Brain pericyte (primary cell): ENCODE results near the gene TYW3.
A peak's percentile ranks its signal among the peaks of the same experiment; 100 is the strongest.
"Not testable (repeated sequence)": the region's sequence is repeated elsewhere in the genome, so short reads cannot be mapped to it uniquely, and the experiment has no call there.

ENCODE experiments used
- DNase-seq: peaks from one replicate; pipeline ENCODE4 v3.0.0-alpha.2; 2012; ENCODE audit warnings: low read depth, low spot score

Gene TYW3

DNA sequence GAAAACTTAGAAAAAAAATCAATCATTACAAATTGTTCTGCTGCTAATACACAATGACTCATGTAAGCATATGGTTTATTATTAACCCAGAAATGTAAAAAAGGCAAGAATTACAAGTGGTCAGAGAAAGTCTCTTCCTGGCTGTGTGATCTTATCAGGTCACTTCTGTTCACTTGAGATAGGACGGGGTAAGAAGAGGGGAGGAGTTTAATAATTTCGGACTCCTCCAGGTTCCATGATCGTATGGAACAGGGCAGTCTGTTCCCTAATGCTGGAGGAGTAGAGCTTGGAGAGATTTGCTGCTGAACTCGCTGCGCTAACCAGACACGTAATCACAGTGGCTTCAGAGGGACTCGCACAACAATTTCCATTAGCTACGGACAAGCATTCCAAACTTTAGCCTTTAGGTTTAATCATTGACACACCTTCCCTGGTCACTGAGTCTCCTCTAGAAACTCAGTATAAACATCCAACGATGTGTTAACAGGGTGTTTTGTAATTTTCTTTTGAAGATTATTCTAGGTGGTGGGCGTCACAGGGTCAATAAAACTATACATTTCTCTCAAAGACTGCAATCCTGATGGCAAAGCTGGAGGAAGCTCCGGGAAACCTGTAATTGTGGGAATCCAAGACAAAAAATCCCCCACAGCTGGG is 1.4 kb upstream of the TYW3 start:
- no peak for DNase-seq

GRCh38 chr1:74732071-74732946 is 643 bp upstream of the TYW3 start:
- not testable (repeated sequence) for DNase-seq

DNA sequence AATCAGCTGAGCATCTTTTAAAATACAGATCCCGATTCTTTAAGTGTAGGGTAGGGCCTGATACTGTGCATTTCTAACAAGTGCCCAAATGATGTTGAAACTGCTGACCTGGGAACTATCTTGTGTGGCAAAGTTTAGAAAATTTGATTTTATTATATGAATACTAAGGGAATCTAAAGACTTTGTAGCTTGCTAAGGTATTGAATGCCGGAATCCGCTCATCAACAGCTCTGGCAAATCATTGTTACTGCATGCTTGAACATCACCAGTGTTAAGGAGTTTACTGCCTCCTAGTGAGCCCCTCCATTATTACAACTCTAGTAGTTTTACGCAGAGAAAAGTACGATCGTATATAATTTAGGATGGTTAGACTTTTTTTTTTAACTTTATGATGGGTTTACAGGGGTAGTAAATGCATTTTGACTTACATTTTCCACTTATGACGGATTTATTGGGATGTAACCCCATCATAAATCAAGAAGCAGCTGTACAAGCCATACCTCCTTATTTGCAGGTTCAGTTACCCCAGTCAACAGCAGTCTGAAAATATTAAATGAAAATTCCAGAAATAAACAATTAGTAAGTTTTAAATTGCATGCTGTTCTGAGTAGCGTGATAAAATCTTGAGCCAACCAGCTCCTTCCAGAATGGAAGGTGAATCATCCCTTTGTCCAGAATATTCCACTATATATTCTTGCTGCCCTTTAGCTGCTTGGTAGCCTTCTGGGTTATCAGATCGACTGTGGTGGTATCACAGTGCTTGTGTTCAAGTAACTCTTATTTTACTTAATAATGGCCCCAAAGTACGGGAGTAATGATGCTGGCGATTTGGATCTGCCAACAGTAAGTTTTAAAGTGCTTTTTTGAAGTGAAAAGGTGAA is 892 bp downstream of the TYW3 start:
- peak; percentile 15 for DNase-seq

- no peak for DNase-seq
These were observed 4.4 kb downstream of the TYW3 start for GRCh38 chr1:74737333-74737732.

DNA sequence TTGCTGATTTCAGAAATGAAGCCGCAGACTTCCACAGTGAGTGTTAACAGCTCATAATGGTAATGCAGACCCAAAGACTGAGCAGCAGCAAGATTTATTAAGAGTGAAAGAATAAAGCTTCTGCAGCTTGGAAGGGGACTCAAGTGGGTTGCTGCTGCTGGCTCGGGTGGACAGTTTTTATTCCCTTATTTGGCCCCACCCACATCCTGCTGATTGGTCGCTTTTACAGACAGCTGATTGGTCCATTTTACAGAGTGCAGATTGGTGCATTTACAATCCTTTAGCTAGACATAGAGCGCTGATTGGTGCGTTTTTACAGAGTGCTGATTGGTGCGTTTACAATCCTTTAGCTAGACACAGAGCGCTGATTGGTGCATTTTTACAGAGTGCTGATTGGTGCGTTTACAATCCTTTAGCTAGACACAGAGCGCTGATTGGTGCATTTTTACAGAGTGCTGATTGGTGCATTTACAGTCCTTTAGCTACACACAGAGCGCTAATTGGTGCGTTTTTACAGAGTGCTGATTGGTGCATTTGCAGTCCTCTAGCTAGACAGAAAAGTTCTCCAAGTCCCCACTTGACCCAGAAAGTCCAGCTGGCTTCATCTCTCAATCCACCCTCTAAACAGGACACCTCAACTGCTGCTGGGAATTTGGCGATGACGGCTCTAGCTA is 7.5 kb downstream of the TYW3 start:
- not testable (repeated sequence) for DNase-seq

DNA sequence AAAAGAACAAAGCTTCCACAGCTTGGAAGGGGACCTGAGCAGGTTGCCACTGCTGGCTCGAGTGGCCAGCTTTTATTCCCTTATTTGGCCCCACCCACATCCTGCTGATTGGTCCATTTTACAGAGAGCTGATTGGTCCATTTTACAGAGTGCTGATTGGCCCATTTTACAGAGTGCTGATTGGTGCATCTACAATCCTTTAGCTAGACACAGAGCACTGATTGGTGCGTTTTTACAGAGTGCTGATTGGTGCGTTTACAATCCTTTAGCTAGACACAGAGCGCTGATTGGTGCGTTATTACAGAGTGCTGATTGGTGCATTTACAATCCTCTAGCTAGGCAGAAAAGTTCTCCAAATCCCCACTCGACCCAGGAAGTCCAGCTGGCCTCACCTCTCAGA is 12.3 kb downstream of the TYW3 start:
- not testable (repeated sequence) for DNase-seq

DNA sequence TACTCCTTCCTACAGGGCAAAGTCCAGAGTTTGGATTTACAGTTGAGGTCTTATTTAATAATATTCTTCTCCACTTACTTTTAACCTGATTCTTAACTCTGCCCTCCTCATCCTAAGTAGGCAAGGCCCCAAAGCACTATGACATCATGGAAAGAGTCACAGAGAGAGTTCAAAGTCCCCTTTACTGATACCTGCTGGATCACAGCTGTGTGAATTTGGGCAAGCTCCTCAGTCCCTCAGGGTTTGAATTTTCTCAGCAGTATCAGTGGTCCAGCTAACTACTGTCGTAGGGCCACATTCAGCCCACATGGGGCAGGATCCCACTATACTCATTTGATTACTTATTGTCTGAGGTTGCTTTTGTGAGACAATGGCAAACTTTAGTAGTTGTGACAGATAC is 16.0 kb downstream of the TYW3 start:
- DNase-seq: no peak

- DNase-seq: no peak
These were observed 20.2 kb downstream of the TYW3 start for GRCh38 chr1:74753104-74753503.

- DNase-seq: no peak
These were observed 22.5 kb downstream of the TYW3 start for GRCh38 chr1:74755475-74755874.

DNA sequence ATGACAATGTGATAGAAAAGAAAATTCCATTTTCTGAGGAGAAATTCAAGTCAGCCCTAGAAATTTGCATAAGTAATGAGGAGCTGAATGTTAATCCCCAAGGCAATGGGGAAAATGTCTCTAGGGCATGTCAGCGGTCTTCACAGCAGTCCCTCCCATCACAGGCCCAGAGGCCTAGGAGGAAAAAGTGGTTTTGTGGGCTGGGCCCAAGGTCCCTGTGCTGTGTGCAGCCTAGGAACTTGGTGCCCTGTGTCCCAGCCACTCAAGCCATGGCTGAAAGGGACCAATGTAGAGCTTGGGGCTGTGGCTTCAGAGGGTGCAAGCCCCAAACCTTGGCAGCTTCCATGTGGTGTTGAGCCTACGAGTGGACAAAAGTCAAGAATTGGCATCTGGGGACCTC is 23.7 kb downstream of the TYW3 start:
- DNase-seq: not testable (repeated sequence)

GRCh38 chr1:74763807-74764206 is 30.9 kb downstream of the TYW3 start:
- no peak for DNase-seq

GRCh38 chr1:74766579-74766978 is 33.6 kb downstream of the TYW3 start:
- DNase-seq: no peak

- DNase-seq: no peak
These were observed 34.5 kb downstream of the TYW3 start for GRCh38 chr1:74767490-74767889.

DNA sequence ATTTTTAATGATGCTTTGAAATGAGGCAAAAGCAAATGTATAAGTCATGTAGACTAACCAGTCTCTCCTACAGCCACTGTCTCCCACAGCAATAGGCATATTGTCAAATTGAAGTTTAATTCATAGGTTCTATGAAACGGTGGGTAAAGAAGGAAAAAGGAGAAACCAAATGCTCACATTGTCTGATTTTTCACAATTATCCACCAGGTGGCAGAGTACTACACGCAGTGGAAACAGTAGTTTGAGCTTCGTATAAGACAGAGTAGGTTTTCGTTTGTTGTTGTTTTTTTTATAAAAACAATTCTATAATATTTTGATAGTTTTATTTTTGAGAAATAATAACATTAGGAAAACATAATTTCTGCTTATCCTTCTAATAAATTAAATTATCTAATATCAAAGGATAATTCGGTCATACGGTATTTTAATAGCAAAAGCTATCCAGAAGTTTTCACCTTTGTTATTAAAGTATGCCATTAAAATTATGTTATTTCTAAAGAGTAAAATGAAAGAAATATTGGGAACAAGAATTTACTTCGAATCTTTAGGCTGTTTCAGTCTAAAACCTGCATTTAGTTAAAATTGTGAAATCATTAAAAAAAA is 39.1 kb downstream of the TYW3 start:
- DNase-seq: peak; percentile 2

DNA sequence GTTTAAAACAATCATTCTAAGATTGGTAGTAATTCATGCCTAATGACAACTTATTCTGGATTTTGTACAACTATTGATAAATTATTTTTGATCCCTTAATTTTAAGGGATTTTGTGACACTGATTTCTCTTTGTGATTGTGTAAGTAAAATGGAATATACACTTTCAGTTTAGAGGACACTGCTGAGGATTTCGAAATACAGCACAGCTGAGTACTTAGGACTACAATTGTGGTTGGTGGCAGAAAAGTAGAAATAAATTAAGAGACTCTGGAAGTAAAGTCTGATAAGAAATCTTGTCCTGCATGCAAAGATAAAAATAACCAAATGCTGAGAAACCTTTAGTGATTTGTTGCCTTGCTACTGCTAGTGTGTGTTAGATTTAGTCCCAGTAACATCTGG is 40.0 kb downstream of the TYW3 start:
- DNase-seq: no peak

GRCh38 chr1:74773582-74773981 is 40.6 kb downstream of the TYW3 start:
- no peak for DNase-seq

DNA sequence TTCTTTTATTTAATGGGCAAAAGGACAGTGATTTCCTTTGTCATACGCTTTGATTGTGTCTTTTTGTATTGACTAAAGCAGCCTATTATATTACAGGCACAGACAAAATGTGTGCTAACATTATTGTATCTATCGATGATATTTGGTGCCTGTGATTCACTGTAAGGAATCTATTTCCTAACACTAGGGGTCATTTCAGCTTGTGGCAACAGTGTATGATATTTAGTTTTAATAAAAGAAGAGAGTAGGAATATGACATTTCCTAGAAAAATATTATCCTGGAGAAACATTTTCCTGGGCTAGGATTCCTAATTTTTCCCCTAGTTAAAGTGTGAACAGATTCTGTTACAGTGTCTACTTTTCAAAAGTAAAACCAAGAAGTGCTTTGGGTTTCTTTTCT is 42.8 kb downstream of the TYW3 start:
- DNase-seq: no peak

GRCh38 chr1:74777525-74777924 is 44.6 kb downstream of the TYW3 start:
- no peak for DNase-seq

GRCh38 chr1:74779750-74780149 is 46.8 kb downstream of the TYW3 start:
- DNase-seq: no peak

- no peak for DNase-seq
These were observed 47.6 kb downstream of the TYW3 start for GRCh38 chr1:74780594-74780993.

DNA sequence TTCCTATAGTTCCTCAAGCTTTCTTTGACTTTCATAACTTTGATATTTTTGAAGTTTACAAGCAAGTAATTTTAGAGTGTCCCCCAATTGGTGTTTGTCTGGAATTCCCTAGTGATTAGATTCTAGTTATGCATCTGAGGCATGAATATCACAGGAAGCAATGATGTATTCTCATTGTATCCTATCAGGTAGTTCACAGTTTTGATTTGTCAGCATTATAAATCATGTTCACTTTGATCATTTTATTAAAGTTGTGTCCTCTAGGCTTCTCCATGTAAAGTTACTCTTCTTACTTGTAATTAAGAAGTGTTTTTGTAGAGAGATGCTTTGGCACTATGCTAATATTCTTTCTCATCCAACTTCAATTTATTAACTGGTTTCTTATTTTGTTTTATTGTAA is 53.0 kb downstream of the TYW3 start:
- no peak for DNase-seq
